IMR-90 (cell line): ENCODE data around the gene CYP2R1. TPM values are rescaled to one million over a fixed set of nuclear protein-coding genes. Genes with fewer than 3 reads are reported as not detected.
A peak's percentile ranks its signal among the peaks of the same experiment; 100 is the strongest.

Experiments
- ATAC-seq: fragments of 200-7000 bp; cut with Tn5 transposase; 2 replicates; pipeline ENCODE4 v1.9.1; 2020; ENCODE audit warnings: low read depth, mild to moderate bottlenecking, moderate library complexity
- BruUV-seq: library from RNA; stranded (reverse); fragments of 400-500 nt; replicated peaks from 2 replicates; lab custom pipeline; 2021; lab: Mats Ljungman, UMichigan
- CTCF ChIA-PET: fragments of 300-600 bp; formaldehyde crosslinking; extraction: SDS; loops from one replicate; lab custom pipeline; 2021; ENCODE audit warnings: antibody characterized with exemption; lab: Yijun Ruan, JAX
- POLR2A ChIA-PET: fragments of 300-600 bp; sonication (Branson Sonifier 250); formaldehyde crosslinking; loops from one replicate; lab custom pipeline; 2022; ENCODE audit warnings: antibody characterized with exemption; ENCODE audit not compliant: unreplicated experiment; lab: Charles Lee
- DNase-seq: peaks from one replicate; pipeline ENCODE4 v3.0.0; 2013
- H2AFZ ChIP-seq: replicated peaks from 2 replicates; pipeline ENCODE3; 2013; ENCODE audit warnings: low read length, mild to moderate bottlenecking; ENCODE audit not compliant: poor library complexity
- H2AK5ac ChIP-seq: 2 replicates; pipeline ENCODE4 v1.6.1; 2013; ENCODE audit warnings: low read depth, low read length, inconsistent platforms
- H2AK9ac ChIP-seq: replicated peaks from 2 replicates; pipeline ENCODE3; 2013; ENCODE audit warnings: mild to moderate bottlenecking, low read depth, low read length, moderate library complexity; ENCODE audit not compliant: poor library complexity
- H2BK120ac ChIP-seq: 2 replicates; pipeline ENCODE4 v1.6.1; 2013; ENCODE audit warnings: low read depth, low read length, inconsistent platforms
- H2BK15ac ChIP-seq: 3 replicates; pipeline ENCODE4 v1.6.1; 2013; ENCODE audit warnings: low read depth, low read length, inconsistent platforms
- H2BK20ac ChIP-seq: 2 replicates; pipeline ENCODE4 v1.6.1; 2013; ENCODE audit warnings: low read depth, mild to moderate bottlenecking, inconsistent platforms, low read length, moderate library complexity
- H2BK5ac ChIP-seq: 2 replicates; pipeline ENCODE4 v1.6.1; 2013; ENCODE audit warnings: mild to moderate bottlenecking, low read depth, low read length, inconsistent platforms; ENCODE audit not compliant: poor library complexity, severe bottlenecking
- H3K14ac ChIP-seq: replicated peaks from 2 replicates; pipeline ENCODE4 v1.6.1; 2013; ENCODE audit warnings: low read depth, low read length, inconsistent platforms
- H3K18ac ChIP-seq: 2 replicates; pipeline ENCODE4 v1.6.1; 2013; ENCODE audit warnings: low read depth, low read length, control low read depth
- H3K23ac ChIP-seq: 2 replicates; pipeline ENCODE4 v1.6.1; 2013; ENCODE audit warnings: low read depth, low read length, inconsistent platforms
- H3K27ac ChIP-seq: 2 replicates; pipeline ENCODE4 v1.5.1; 2013; ENCODE audit warnings: mild to moderate bottlenecking, control low read depth, low read length; ENCODE audit not compliant: insufficient read depth
- H3K27me3 ChIP-seq: 2 replicates; pipeline ENCODE4 v1.6.1; 2013; ENCODE audit warnings: low read length; ENCODE audit not compliant: control insufficient read depth, insufficient read depth
- H3K36me3 ChIP-seq: 2 replicates; pipeline ENCODE4 v1.6.1; 2013; ENCODE audit warnings: low read length, mixed read lengths; ENCODE audit not compliant: control insufficient read depth, insufficient read depth
- H3K4ac ChIP-seq: 2 replicates; pipeline ENCODE4 v1.6.1; 2013; ENCODE audit warnings: low read depth, low read length, inconsistent platforms
- H3K4me1 ChIP-seq: 2 replicates; pipeline ENCODE4 v1.6.1; 2013; ENCODE audit warnings: low read length, mixed read lengths; ENCODE audit not compliant: control insufficient read depth, insufficient read depth
- H3K4me2 ChIP-seq: 2 replicates; pipeline ENCODE4 v1.6.1; 2013; ENCODE audit warnings: low read depth, mild to moderate bottlenecking, control low read depth, low read length, moderate library complexity
- H3K4me3 ChIP-seq: 2 replicates; pipeline ENCODE4 v1.5.1; 2013; ENCODE audit warnings: low read depth, mild to moderate bottlenecking, control low read depth, low read length, moderate library complexity; ENCODE audit not compliant: insufficient read depth
- H3K56ac ChIP-seq: 2 replicates; pipeline ENCODE4 v1.6.1; 2013; ENCODE audit warnings: low read length, inconsistent platforms; ENCODE audit not compliant: insufficient read depth; ENCODE audit errors: extremely low read depth
- H3K79me1 ChIP-seq, 2 experiments: 2 replicates each; pipeline ENCODE4 v1.6.1; 2013; ENCODE audit warnings: low read length in 2 of 2, inconsistent platforms in 1 of 2, low read depth in 1 of 2
- H3K9ac ChIP-seq: 2 replicates; pipeline ENCODE4 v1.6.1; 2013; ENCODE audit warnings: low read depth, low read length, control low read depth
- H3K9me1 ChIP-seq: 2 replicates; pipeline ENCODE4 v1.6.1; 2013; ENCODE audit warnings: low read length, inconsistent platforms; ENCODE audit not compliant: insufficient read depth
- H3K9me3 ChIP-seq: 2 replicates; pipeline ENCODE4 v1.6.1; 2013; ENCODE audit warnings: low read length; ENCODE audit not compliant: control insufficient read depth, insufficient read depth
- H4K20me1 ChIP-seq: 2 replicates; pipeline ENCODE4 v1.6.1; 2013; ENCODE audit warnings: low read length, inconsistent platforms; ENCODE audit not compliant: insufficient read depth
- H4K5ac ChIP-seq: 2 replicates; pipeline ENCODE4 v1.6.1; 2013; ENCODE audit warnings: mild to moderate bottlenecking, low read depth, low read length, control low read depth
- H4K8ac ChIP-seq, 2 experiments: 2 replicates each; pipeline ENCODE4 v1.6.1; 2013; ENCODE audit warnings: low read depth in 2 of 2, low read length in 2 of 2, control low read depth in 1 of 2, inconsistent platforms in 1 of 2
- H4K91ac ChIP-seq: 2 replicates; pipeline ENCODE4 v1.6.1; 2013; ENCODE audit warnings: low read depth, low read length, inconsistent platforms; ENCODE audit not compliant: insufficient read depth
- BHLHE40 ChIP-seq: fragments of 150-350 bp; IDR thresholded peaks from 2 replicates; pipeline ENCODE4 v1.6.1; 2016; ENCODE audit warnings: mild to moderate bottlenecking, low read depth, low read length
- CEBPB ChIP-seq: IDR thresholded peaks from 2 replicates; pipeline ENCODE4 v1.6.1; 2012; ENCODE audit warnings: low read depth, low read length, improper control_type of control experiment
- CHD1 ChIP-seq: IDR thresholded peaks from 2 replicates; pipeline ENCODE4 v1.6.1; 2012; ENCODE audit warnings: low read depth, low read length, improper control_type of control experiment
- ELK1 ChIP-seq: fragments of 150-350 bp; IDR thresholded peaks from 2 replicates; pipeline ENCODE4 v1.6.1; 2016; ENCODE audit warnings: low read depth, mild to moderate bottlenecking, low read length, moderate library complexity, borderline replicate concordance
- MAFK ChIP-seq: IDR thresholded peaks from 2 replicates; pipeline ENCODE4 v1.6.1; 2012; ENCODE audit warnings: low read depth, low read length, improper control_type of control experiment
- MXI1 ChIP-seq: IDR thresholded peaks from 2 replicates; pipeline ENCODE4 v1.6.1; 2012; ENCODE audit warnings: low read depth, mild to moderate bottlenecking, low read length, moderate library complexity, borderline replicate concordance
- NFE2L2 ChIP-seq: fragments of 150-350 bp; IDR thresholded peaks from 2 replicates; pipeline ENCODE4 v1.6.1; 2016; ENCODE audit warnings: low read depth, mild to moderate bottlenecking, low read length
- POLR2A ChIP-seq: IDR thresholded peaks from 2 replicates; pipeline ENCODE4 v1.6.1; 2012; ENCODE audit warnings: mild to moderate bottlenecking, low read depth, low read length
- RAD21 ChIP-seq: IDR thresholded peaks from 2 replicates; pipeline ENCODE4 v1.6.1; 2012; ENCODE audit warnings: low read length, improper control_type of control experiment
- RFX5 ChIP-seq: IDR thresholded peaks from 2 replicates; pipeline ENCODE4 v1.8.0; 2012; ENCODE audit warnings: low read depth, mild to moderate bottlenecking, low read length, moderate library complexity
- SMC3 ChIP-seq: fragments of 150-350 bp; IDR thresholded peaks from 2 replicates; pipeline ENCODE4 v1.6.1; 2016; ENCODE audit warnings: low read depth, mild to moderate bottlenecking, antibody characterized with exemption, low read length, moderate library complexity
- WGBS, 2 experiments: methylation state at CpG; one replicate each; pipeline versions ENCODE4 v1.1.5 to v1.1.7; 2013; ENCODE audit warnings: missing lambda C conversion rate in 2 of 2; ENCODE audit not compliant: insufficient read length in 1 of 2; ENCODE audit errors: extremely low coverage in 2 of 2; 5-methylcytosine and 5-hydroxymethylcytosine counted together
- dilution Hi-C: fragments of 300-500 bp; cut with HindIII; formaldehyde crosslinking; loops from one replicate; pipeline ENCODE4 v1.14.3; 2018; ENCODE audit warnings: low sequenced_read_pairs; ENCODE audit not compliant: unreplicated experiment
- in situ Hi-C: fragments of 300-500 bp; cut with MboI; formaldehyde crosslinking; loops from 3 replicates; pipeline ENCODE4 v1.14.3; 2019; ENCODE audit warnings: low sequenced_read_pairs, inconsistent platforms, mixed read lengths
- intact Hi-C: fragments of 100-400 bp; cut with micrococcal nuclease; formaldehyde crosslinking; loops from 2 replicates; pipeline ENCODE4 v1.10.0; 2022
- polyA plus RNA-seq, 3 experiments: library from polyadenylated mRNA; depleted of rRNA; stranded (reverse); fragments of >200 nt; gene quantifications; 2 replicates each; pipeline ENCODE4 v1.2.3, GENCODE V29; 2012; ENCODE audit warnings: low replicate concordance in 1 of 3
- total RNA-seq: library from RNA; depleted of rRNA; stranded (reverse); fragments of >200 nt; gene quantifications from 2 replicates; pipeline ENCODE4 v1.2.3, GENCODE V29; 2012

Gene CYP2R1
- total and polyA plus RNA-seq, 2 of the 4 experiments (the other 2 are of a cell fraction): 4.7 to 5.2 TPM

GRCh38 chr11:14894657-14895598 is 2.9 kb upstream of the CYP2R1 start:
- Histone ChIP-seq H3K18ac (no peak overlapping the region), H3K9me1 (no peaks in the 10 kb centered on the region; the same call in 1 of the 2 replicates), H4K8ac (peak overlapping the region in 1 of 2 experiments; percentile 24; a peak in 1 of 4 replicates), H3K36me3 (no peaks in the 10 kb centered on the region), H2BK20ac (no peak overlapping the region; the same call in 1 of the 2 replicates), H4K20me1 (no peaks in the 10 kb centered on the region), H3K23ac (no peak overlapping the region), H3K4me3 (no peak overlapping the region), H2BK15ac (no peak overlapping the region), H3K27ac (no peak overlapping the region), H2AK9ac (no peak overlapping the region), H2BK5ac (no peak overlapping the region), H3K56ac (no peak overlapping the region), H2AK5ac (no peak overlapping the region), H3K4me2 (no peak overlapping the region), H3K9me3 (no peaks in the 10 kb centered on the region), H2BK120ac (peak overlapping the region; percentile 5; the same call in 1 of the 2 replicates), H3K79me1 (peaks cover 0 to 7% of the 10 kb centered on the region in 2 experiments; a peak in 2 of 4 replicates), H4K91ac (0 out of 2 replicates have a peak overlapping the region, but pooled peaks have one; percentile 13), H2AFZ (peak overlapping the region; percentile 16), H4K5ac (no peak overlapping the region; the same call in 1 of the 2 replicates), H3K27me3 (peaks cover 6% of the 10 kb centered on the region), H3K4ac (no peak overlapping the region), H3K14ac (no peak overlapping the region), H3K4me1 (peaks cover 3% of the 10 kb centered on the region; the same call in 1 of the 2 replicates), H3K9ac (no peak overlapping the region)
- in situ Hi-C loops (loop anchor here (5.0 to 25.0 kb wide), 2 partner anchors 373 to 633 kb away; partner anchors contain the start of gene PSMA1), intact Hi-C loops (no loop called here), dilution Hi-C loops (no loop called here)
- DNase-seq: peak; percentile 52
- 33% methylated on average over 1 of the region's 5 CpGs; no CpG with 5 or more reads in 1 of the 2 experiments for WGBS, 2 experiments
- BruUV-seq: no TSS peak
- no peak for ATAC-seq
- POLR2A ChIA-PET: no interaction called here
- CTCF ChIA-PET: interaction anchor here (1.6 kb wide), 1 partner anchor 14 kb away, joined by 4 read pairs; no protein-coding TSS in a partner anchor
- peak; percentile 8; the same call in 1 of the 2 replicates for TF ChIP-seq MAFK
- TF ChIP-seq NFE2L2: no peak
- TF ChIP-seq CEBPB: peak; percentile 82
- TF ChIP-seq POLR2A: no peak
- no peak for TF ChIP-seq RFX5
- no peak for TF ChIP-seq ELK1
- TF ChIP-seq CHD1: no peak
- TF ChIP-seq RAD21: no peak
- no peak for TF ChIP-seq MXI1
- no peak for TF ChIP-seq SMC3
- no peak for TF ChIP-seq BHLHE40
